H1 (cell line): ENCODE results near the gene GRID2. TPM values are rescaled to one million over a fixed set of nuclear protein-coding genes. Genes with fewer than 3 reads are reported as not detected.

ENCODE experiments used
- CTCF ChIA-PET: fragments of 300-600 bp; sonication (Branson Sonifier 250); formaldehyde crosslinking; loops from one replicate; lab custom pipeline; 2021; ENCODE audit not compliant: partially characterized antibody; lab: Charles Lee
- POLR2A ChIA-PET: fragments of 300-600 bp; sonication (Branson Sonifier 250); formaldehyde crosslinking; loops from one replicate; lab custom pipeline; 2021; ENCODE audit warnings: inconsistent platforms; ENCODE audit not compliant: partially characterized antibody; lab: Charles Lee
- DNase-seq, 2 experiments: peaks; one replicate each; pipeline versions ENCODE4 v3.0.0 to v3.0.0-alpha.2; 2010 to 2022; ENCODE audit warnings: low spot score in 2 of 2, low read depth in 1 of 2, mixed read lengths in 1 of 2
- FAIRE-seq: peaks from 2 replicates; lab custom pipeline; 2011; peaks lifted over from hg19 to GRCh38; lab: Jason Lieb, UNC
- H2AFZ ChIP-seq: 2 replicates; pipeline ENCODE4 v1.8.1; 2012; ENCODE audit warnings: low read length, inconsistent platforms
- H2AK5ac ChIP-seq: 2 replicates; pipeline ENCODE4 v1.6.1; 2013; ENCODE audit warnings: low read depth, low read length
- H2BK120ac ChIP-seq: replicated peaks from 2 replicates; pipeline ENCODE3; 2013; ENCODE audit warnings: low read depth, low read length, inconsistent platforms
- H2BK12ac ChIP-seq: 2 replicates; pipeline ENCODE4 v1.6.1; 2013; ENCODE audit warnings: low read depth, low read length
- H2BK15ac ChIP-seq: 2 replicates; pipeline ENCODE4 v1.6.1; 2013; ENCODE audit warnings: low read length
- H2BK20ac ChIP-seq: 2 replicates; pipeline ENCODE4 v1.6.1; 2013; ENCODE audit warnings: low read length
- H2BK5ac ChIP-seq: 2 replicates; pipeline ENCODE4 v1.6.1; 2013; ENCODE audit warnings: low read depth, low read length
- H3K14ac ChIP-seq: 2 replicates; pipeline ENCODE4 v1.6.1; 2013; ENCODE audit warnings: inconsistent platforms; ENCODE audit not compliant: insufficient read length
- H3K18ac ChIP-seq: 2 replicates; pipeline ENCODE4 v1.6.1; 2013; ENCODE audit warnings: low read length; ENCODE audit errors: extremely low read depth
- H3K23ac ChIP-seq: 2 replicates; pipeline ENCODE4 v1.6.1; 2013; ENCODE audit warnings: inconsistent platforms; ENCODE audit not compliant: insufficient read length
- H3K23me2 ChIP-seq: 2 replicates; pipeline ENCODE4 v1.6.1; 2013; ENCODE audit warnings: low read depth, low read length
- H3K27ac ChIP-seq: 2 replicates; pipeline ENCODE4 v1.6.1; 2011; ENCODE audit warnings: low read depth, low read length, inconsistent platforms
- H3K27me3 ChIP-seq, 4 experiments: replicated peaks in 1 of 4; 1 replicate in 1 of 4; 2 replicates in 3 of 4; pipeline versions ENCODE4 v1.6.1 to v1.8.1; 2011 to 2013; ENCODE audit warnings: low read length in 3 of 4, mild to moderate bottlenecking in 3 of 4, inconsistent platforms in 2 of 4, mixed read lengths in 2 of 4, moderate library complexity in 1 of 4; ENCODE audit not compliant: control insufficient read depth in 3 of 4, insufficient read depth in 3 of 4; ENCODE audit errors: extremely low read depth in 1 of 4
- H3K36me3 ChIP-seq, 4 experiments: 2 replicates each; pipeline versions ENCODE4 v1.6.1 to v1.8.1; 2011 to 2013; ENCODE audit warnings: mild to moderate bottlenecking in 4 of 4, low read length in 3 of 4, moderate library complexity in 2 of 4, control low read depth in 1 of 4, inconsistent platforms in 1 of 4; ENCODE audit not compliant: insufficient read depth in 4 of 4, control insufficient read depth in 2 of 4
- H3K4ac ChIP-seq: replicated peaks from 2 replicates; pipeline ENCODE3; 2013; ENCODE audit warnings: low read length, low read depth, mixed read lengths, inconsistent platforms; ENCODE audit not compliant: insufficient read length
- H3K4me1 ChIP-seq, 4 experiments: replicated peaks in 1 of 4; 1 replicate in 1 of 4; 2 replicates in 3 of 4; pipeline versions ENCODE4 v1.6.1 to v1.8.1; 2011 to 2013; ENCODE audit warnings: low read length in 3 of 4, inconsistent platforms in 2 of 4, mixed read lengths in 1 of 4; ENCODE audit not compliant: insufficient read depth in 4 of 4, control insufficient read depth in 3 of 4
- H3K4me2 ChIP-seq, 2 experiments: 2 replicates each; pipeline versions ENCODE4 v1.6.1 to v1.8.1; 2011 to 2013; ENCODE audit warnings: low read depth in 2 of 2, low read length in 2 of 2, control low read depth in 1 of 2, inconsistent platforms in 1 of 2, mild to moderate bottlenecking in 1 of 2; ENCODE audit not compliant: insufficient read depth in 1 of 2
- H3K4me3 ChIP-seq, 4 experiments: fragments of 200-600, 300-600 bp in 1 of 4; sonication (generic), shearing (Covaris generic), sonication (Bioruptor Twin) in 1 of 4; 2 replicates each; pipeline versions ENCODE4 v1.5.1 to v1.8.1; 2011 to 2016; ENCODE audit warnings: low read length in 4 of 4, low read depth in 3 of 4, control low read depth in 2 of 4, inconsistent platforms in 2 of 4, mild to moderate bottlenecking in 2 of 4, mixed read lengths in 1 of 4, moderate library complexity in 1 of 4; ENCODE audit not compliant: insufficient read depth in 2 of 4; ENCODE audit errors: extremely low read depth in 1 of 4
- H3K56ac ChIP-seq: replicated peaks from 2 replicates; pipeline ENCODE3; 2013; ENCODE audit warnings: low read depth, mild to moderate bottlenecking, mixed read lengths, low read length, inconsistent platforms; ENCODE audit not compliant: insufficient read length
- H3K79me1 ChIP-seq: 2 replicates; pipeline ENCODE4 v1.6.1; 2013; ENCODE audit warnings: low read depth, low read length, control low read depth
- H3K79me2 ChIP-seq, 2 experiments: 2 replicates each; pipeline versions ENCODE4 v1.6.1 to v1.8.1; 2012 to 2013; ENCODE audit warnings: low read length in 2 of 2, mild to moderate bottlenecking in 2 of 2, inconsistent platforms in 1 of 2; ENCODE audit not compliant: insufficient read depth in 2 of 2, control insufficient read depth in 1 of 2
- H3K9ac ChIP-seq, 4 experiments: replicated peaks in 1 of 4; 1 replicate in 1 of 4; 2 replicates in 3 of 4; pipeline versions ENCODE4 v1.6.1 to v1.8.1; 2011 to 2013; ENCODE audit warnings: low read depth in 3 of 4, low read length in 3 of 4, control low read depth in 2 of 4, mild to moderate bottlenecking in 2 of 4, moderate library complexity in 2 of 4, inconsistent platforms in 1 of 4; ENCODE audit errors: extremely low read depth in 1 of 4
- H3K9me3 ChIP-seq, 2 experiments: 2 replicates each; pipeline versions ENCODE4 v1.6.1 to v1.8.1; 2012 to 2013; ENCODE audit warnings: mild to moderate bottlenecking in 2 of 2, moderate library complexity in 2 of 2, control low read depth in 1 of 2, inconsistent platforms in 1 of 2, low read depth in 1 of 2, low read length in 1 of 2, mixed read lengths in 1 of 2; ENCODE audit not compliant: insufficient read depth in 2 of 2
- H4K20me1 ChIP-seq, 2 experiments: replicated peaks in 1 of 2; 2 replicates each; pipeline versions ENCODE3 to v1.8.1; 2011 to 2013; ENCODE audit warnings: inconsistent platforms in 2 of 2, low read length in 2 of 2, mild to moderate bottlenecking in 1 of 2; ENCODE audit not compliant: insufficient read depth in 2 of 2, control insufficient read depth in 1 of 2
- H4K5ac ChIP-seq: 2 replicates; pipeline ENCODE4 v1.6.1; 2013; ENCODE audit warnings: low read length, low read depth, mixed read lengths, inconsistent platforms; ENCODE audit not compliant: insufficient read length
- H4K8ac ChIP-seq: 2 replicates; pipeline ENCODE4 v1.8.0; 2013; ENCODE audit warnings: mild to moderate bottlenecking, moderate library complexity, low read length, inconsistent platforms; ENCODE audit not compliant: insufficient read depth; ENCODE audit errors: extremely low read depth
- H4K91ac ChIP-seq: replicated peaks from 2 replicates; pipeline ENCODE3; 2013; ENCODE audit warnings: low read length, mixed read lengths, inconsistent platforms; ENCODE audit not compliant: insufficient read length
- EGR1 ChIP-seq: IDR thresholded peaks from 2 replicates; pipeline ENCODE4 v1.6.1; 2011; ENCODE audit warnings: low read depth, low read length, borderline replicate concordance
- KDM1A ChIP-seq: fragments of 200-600, 300-600 bp; sonication (generic); IDR thresholded peaks from 2 replicates; pipeline ENCODE4 v1.7.1; 2016; ENCODE audit warnings: mild to moderate bottlenecking, low read length, borderline replicate concordance
- NANOG ChIP-seq: IDR thresholded peaks from 2 replicates; pipeline ENCODE4 v1.6.1; 2011; ENCODE audit warnings: low read length, low read depth, mild to moderate bottlenecking, inconsistent platforms; ENCODE audit not compliant: insufficient read depth, poor library complexity, severe bottlenecking
- POLR2A ChIP-seq, 2 experiments: IDR thresholded peaks; 1 replicate in 1 of 2; 2 replicates in 1 of 2; pipeline ENCODE4 v1.6.1; 2011; ENCODE audit warnings: low read depth in 2 of 2, low read length in 2 of 2, mild to moderate bottlenecking in 2 of 2; ENCODE audit errors: control extremely low read depth in 1 of 2
- SRF ChIP-seq: IDR thresholded peaks from 2 replicates; pipeline ENCODE4 v1.6.1; 2011; ENCODE audit warnings: mild to moderate bottlenecking, low read depth, low read length, moderate library complexity
- USF2 ChIP-seq: IDR thresholded peaks from 2 replicates; pipeline ENCODE4 v1.6.1; 2011; ENCODE audit warnings: low read length, improper control_type of control experiment
- WGBS, 2 experiments: shearing (Covaris generic) in 1 of 2; methylation state at CpG; one replicate each; pipeline versions ENCODE4 v1.1.6 to v1.1.7; 2013 to 2015; ENCODE audit warnings: low lambda C conversion rate in 2 of 2, mixed read lengths in 2 of 2, inconsistent platforms in 1 of 2, low coverage in 1 of 2, missing lambda C conversion rate in 1 of 2; ENCODE audit not compliant: insufficient replicate concordance in 2 of 2, insufficient coverage in 1 of 2, insufficient read length in 1 of 2; ENCODE audit errors: extremely low coverage in 1 of 2, missing lambda C conversion rate in 1 of 2; 5-methylcytosine and 5-hydroxymethylcytosine counted together
- polyA plus RNA-seq, 7 experiments: library from polyadenylated mRNA; depleted of rRNA in 3 of 7; stranded (reverse) in 5 of 7; unstranded in 2 of 7; fragments of >200 nt in 5 of 7; fragments of 200-250 nt in 2 of 7; gene quantifications; 1 replicate in 5 of 7; 2 replicates in 1 of 7; 4 replicates in 1 of 7; pipeline versions ENCODE4 v1.2.1 to v1.2.3, GENCODE V29; 2011 to 2013; ENCODE audit warnings: missing spikeins in 2 of 7, mixed read lengths in 2 of 7
- total RNA-seq: library from RNA; stranded (reverse); fragmentation: NEBNext Ultra II Directional; extraction: Animal tissue kit (Norgen Biotek cat#: 25700); gene quantifications from 2 replicates; pipeline ENCODE4 v1.2.1, GENCODE V29; 2021

GRID2 gene
- total and polyA plus RNA-seq, 2 of the 8 experiments (the other 6 are each of a cell fraction or from before 2014, with no cell fraction given), result 31.1 to 81.9 TPM

- Histone ChIP-seq H3K4me3 (peak overlapping the region in 1 of 4 experiments; percentile 32; a peak in 2 of 8 replicates), H3K18ac (no peak overlapping the region), H4K91ac (no peak overlapping the region), H3K79me1 (no peaks in the 10 kb centered on the region), H3K4me2 (peak overlapping the region in 1 of 2 experiments; percentile 60; a peak in 1 of 4 replicates), H3K56ac (no peak overlapping the region), H3K4ac (no peak overlapping the region), H2BK12ac (no peak overlapping the region), H2AK5ac (no peak overlapping the region), H4K8ac (no peak overlapping the region), H3K27ac (no peak overlapping the region), H4K20me1 (no peaks in the 10 kb centered on the region), H3K36me3 (no peaks in the 10 kb centered on the region), H3K23me2 (no peaks in the 10 kb centered on the region), H2BK20ac (no peak overlapping the region), H2BK15ac (no peak overlapping the region), H2BK120ac (no peak overlapping the region), H3K9ac (no peak overlapping the region), H3K79me2 (no peaks in the 10 kb centered on the region; a peak in 1 of 4 replicates), H3K27me3 (no peaks in the 10 kb centered on the region), H3K9me3 (no peaks in the 10 kb centered on the region), H2AFZ (no peak overlapping the region), H2BK5ac (no peak overlapping the region), H4K5ac (no peak overlapping the region), H3K23ac (no peak overlapping the region), H3K4me1 (peaks cover 0 to 10% (median 0%) of the 10 kb centered on the region in 4 experiments; a peak in 4 of 7 replicates), H3K14ac (no peak overlapping the region)
- 8% methylated on average over 6 of the region's 6 CpGs; no CpG with 5 or more reads in 1 of the 2 experiments for WGBS, 2 experiments
- POLR2A ChIA-PET, result interaction anchor here (1.2 kb wide), 1 partner anchor 15 kb away, joined by 3 read pairs; no protein-coding TSS in a partner anchor
- DNase-seq, result no peak
- FAIRE-seq, result peak; percentile 85
- CTCF ChIA-PET, result interaction anchor here (0.9 to 1.3 kb wide), 2 partner anchors 41 to 67 kb away, joined by 3 read pairs; no protein-coding TSS in a partner anchor
- TF ChIP-seq KDM1A (0 out of 2 replicates have a peak, but pooled peaks have one; percentile 19), POLR2A (IDR thresholded peaks at IDR 0.05; ENCODE audit: control extremely low read depth in 1 of 2, low read depth in 2 of 2, low read length in 2 of 2) (no peak), EGR1 (no peak), NANOG (peak; percentile 60), SRF (no peak), USF2 (no peak)
These were observed 828.9 kb downstream of the GRID2 start for GRCh38 chr4:93132631-93133030.
